ENCODE data around the gene PLCB3. TPM values are rescaled to one million over a fixed set of nuclear protein-coding genes. Genes with fewer than 3 reads are reported as not detected.

PLCB3 gene
- total and polyA plus RNA-seq, 2 of the 13 experiments (the other 11 are each of a cell fraction or from before 2014, with no cell fraction given) = 7.5 to 13.8 TPM

- TF ChIP-seq ELK4 (CRISPR knock-in tag; IDR thresholded peaks at IDR 0.05; ENCODE audit: borderline replicate concordance) (no peak), ZNF44 (CRISPR knock-in tag; IDR thresholded peaks at IDR 0.05) (no peak; the same call in 1 of the 2 replicates), RBM39 (IDR thresholded peaks at IDR 0.05; ENCODE audit: low read depth, low read length, poor library complexity, severe bottlenecking) (no peak), ZBTB38 (CRISPR knock-in tag; IDR thresholded peaks at IDR 0.05) (no peak; the same call in 1 of the 2 replicates), JUN (CRISPR knock-in tag; IDR thresholded peaks at IDR 0.05) (no peak), ZNF121 (CRISPR knock-in tag; IDR thresholded peaks at IDR 0.05) (peak; percentile 35; the same call in 1 of the 2 replicates), NR2F1 (CRISPR knock-in tag; IDR thresholded peaks at IDR 0.05) (no peak), ZNF563 (CRISPR knock-in tag; IDR thresholded peaks at IDR 0.05) (peak; percentile 56; the same call in 1 of the 2 replicates), FLYWCH1 (CRISPR knock-in tag; IDR thresholded peaks at IDR 0.05) (no peak), CREBL2 (CRISPR knock-in tag; IDR thresholded peaks at IDR 0.05; ENCODE audit: borderline replicate concordance) (no peak), NFRKB (IDR thresholded peaks at IDR 0.05) (no peak), FUBP1 (CRISPR knock-in tag; IDR thresholded peaks at IDR 0.05; ENCODE audit: borderline replicate concordance) (no peak), ZNF772 (CRISPR knock-in tag; IDR thresholded peaks at IDR 0.05) (peak; percentile 88), ZFAT (CRISPR knock-in tag; conservative IDR thresholded peaks at IDR 0.05) (no peak), AHDC1 (CRISPR knock-in tag; IDR thresholded peaks at IDR 0.05; ENCODE audit: borderline replicate concordance) (peak; percentile 38; the same call in 1 of the 2 replicates), HMGXB4 (CRISPR knock-in tag; IDR thresholded peaks at IDR 0.05; ENCODE audit: borderline replicate concordance in 1 of 2, low read depth in 1 of 2) (peak; percentile 61 to 69; a peak in 3 of 4 replicates)
Observed at GRCh38 chr11:64225608-64226506, 25.5 kb upstream of the PLCB3 start, which contains the start of the genes NUDT22 and TRPT1 (continued).
